B cell (primary cell): Measurements from ENCODE around the gene HENMT1. TPM values are rescaled to one million over a fixed set of nuclear protein-coding genes. Genes with fewer than 3 reads are reported as not detected.
A peak's percentile ranks its signal among the peaks of the same experiment; 100 is the strongest.

Source experiments
- ATAC-seq: fragments of 200-7000 bp; cut with Tn5 transposase; one replicate; pipeline ENCODE4 v1.10.0; 2021; ENCODE audit warnings: low read depth, mild to moderate bottlenecking, moderate number of reproducible peaks, moderate library complexity
- CTCF ChIA-PET: fragments of 350-600 bp; sonication (Branson Sonifier 250); formaldehyde crosslinking; loops from one replicate; lab custom pipeline; 2021; ENCODE audit warnings: antibody characterized with exemption, inconsistent platforms; lab: Charles Lee
- POLR2A ChIA-PET: fragments of 350-600 bp; sonication (Branson Sonifier 250); formaldehyde crosslinking; loops from one replicate; lab custom pipeline; 2021; ENCODE audit warnings: antibody characterized with exemption; lab: Charles Lee
- DNase-seq: peaks from one replicate; pipeline ENCODE4 v3.0.0; 2013
- H2AFZ ChIP-seq: 2 replicates; pipeline ENCODE4 v1.6.1; 2012; ENCODE audit warnings: mild to moderate bottlenecking, low read depth, low read length; ENCODE audit not compliant: insufficient read depth, poor library complexity, severe bottlenecking
- H3K27ac ChIP-seq, 2 donors: 1 replicate in 1 of 2; 2 replicates in 1 of 2; pipeline ENCODE4 v1.5.1; 2012 to 2013; ENCODE audit warnings: low read length in 2 of 2, mild to moderate bottlenecking in 2 of 2, moderate library complexity in 1 of 2
- H3K27me3 ChIP-seq, 4 experiments: fragments of 200-600 bp in 1 of 4; sonication (generic) in 1 of 4; replicated peaks in 1 of 4; 1 replicate in 2 of 4; 2 replicates in 2 of 4; pipeline versions ENCODE4 v1.6.1 to v1.7.0; 2013 to 2016; ENCODE audit warnings: low read length in 3 of 4, mild to moderate bottlenecking in 2 of 4, mixed read lengths in 1 of 4, moderate library complexity in 1 of 4; ENCODE audit not compliant: insufficient read depth in 4 of 4, control insufficient read depth in 3 of 4; ENCODE audit errors: control extremely low read depth in 1 of 4
- H3K36me3 ChIP-seq, 2 experiments: replicated peaks in 1 of 2; 1 replicate in 1 of 2; 2 replicates in 1 of 2; pipeline versions ENCODE4 v1.6.1 to v1.7.1; 2013; ENCODE audit warnings: low read length in 1 of 2; ENCODE audit not compliant: insufficient read depth in 2 of 2, control insufficient read depth in 1 of 2; ENCODE audit errors: control extremely low read depth in 1 of 2, extremely low read depth in 1 of 2
- H3K4me1 ChIP-seq, 2 donors: fragments of 200-600 bp in 1 of 2; sonication (generic) in 1 of 2; 1 replicate in 1 of 2; 2 replicates in 1 of 2; pipeline versions ENCODE4 v1.5.1 to v1.6.1; 2013 to 2017; ENCODE audit warnings: low read length in 2 of 2; ENCODE audit not compliant: control insufficient read depth in 2 of 2, insufficient read depth in 2 of 2
- H3K4me2 ChIP-seq: replicated peaks from 2 replicates; pipeline ENCODE3; 2012; ENCODE audit warnings: mild to moderate bottlenecking, low read depth, low read length; ENCODE audit not compliant: poor library complexity, severe bottlenecking
- H3K4me3 ChIP-seq, 5 experiments: fragments of 200-600 bp in 1 of 5; sonication (generic) in 1 of 5; 1 replicate in 3 of 5; 2 replicates in 2 of 5; pipeline versions ENCODE4 v1.5.1 to v1.7.0; 2011 to 2016; ENCODE audit warnings: low read length in 4 of 5, mild to moderate bottlenecking in 4 of 5, low read depth in 2 of 5, control low read depth in 1 of 5, moderate library complexity in 1 of 5; ENCODE audit not compliant: insufficient read depth in 1 of 5; ENCODE audit errors: control extremely low read depth in 1 of 5, extremely low read depth in 1 of 5
- H3K79me2 ChIP-seq: fragments of 200-600 bp; sonication (generic); one replicate; pipeline ENCODE4 v1.6.0; 2016; ENCODE audit warnings: low read length; ENCODE audit not compliant: control insufficient read depth, insufficient read depth
- H3K9ac ChIP-seq: fragments of 200-600 bp; sonication (generic); 2 replicates; pipeline ENCODE4 v1.6.1; 2017; ENCODE audit warnings: mild to moderate bottlenecking, low read length, moderate library complexity
- H3K9me3 ChIP-seq, 3 donors: one replicate each; pipeline versions ENCODE4 v1.6.1 to v1.7.1; 2013; ENCODE audit warnings: low read length in 2 of 3; ENCODE audit not compliant: control insufficient read depth in 2 of 3, insufficient read depth in 1 of 3; ENCODE audit errors: control extremely low read depth in 1 of 3
- H4K20me1 ChIP-seq: 2 replicates; pipeline ENCODE4 v1.6.0; 2012; ENCODE audit warnings: mild to moderate bottlenecking, low read length; ENCODE audit not compliant: insufficient read depth, control insufficient read depth, poor library complexity, severe bottlenecking
- H3K27ac Mint-ChIP-seq: one replicate; pipeline ENCODE4 v1.8.0; 2021; ENCODE audit warnings: mixed read lengths
- H3K27me3 Mint-ChIP-seq: one replicate; pipeline ENCODE4 v1.8.0; 2021; ENCODE audit warnings: mixed read lengths
- H3K4me1 Mint-ChIP-seq: one replicate; pipeline ENCODE4 v1.8.0; 2021; ENCODE audit warnings: mixed read lengths
- H3K4me3 Mint-ChIP-seq: one replicate; pipeline ENCODE4 v1.8.0; 2021; ENCODE audit warnings: mixed read lengths
- H3K9me3 Mint-ChIP-seq: one replicate; pipeline ENCODE4 v1.8.0; 2022; ENCODE audit warnings: mixed read lengths; ENCODE audit not compliant: insufficient read depth
- CTCF ChIP-seq: fragments of 200-600 bp; IDR thresholded peaks from one replicate; pipeline ENCODE4 v1.8.0; 2022; ENCODE audit warnings: antibody characterized with exemption, mild to moderate bottlenecking
- EZH2 ChIP-seq: IDR thresholded peaks from 2 replicates; pipeline ENCODE4 v1.6.1; 2012; ENCODE audit warnings: borderline replicate concordance, low read depth, mild to moderate bottlenecking, moderate library complexity, low read length; ENCODE audit not compliant: insufficient read depth, poor library complexity, severe bottlenecking
- WGBS: methylation state at CpG from one replicate; pipeline ENCODE4 v1.1.5; 2013; ENCODE audit warnings: missing lambda C conversion rate; ENCODE audit not compliant: insufficient coverage; 5-methylcytosine and 5-hydroxymethylcytosine counted together
- intact Hi-C: fragments of 100-400 bp; cut with micrococcal nuclease; formaldehyde crosslinking; loops from one replicate; pipeline ENCODE4 v1.10.0; 2022
- polyA plus RNA-seq: library from polyadenylated mRNA; depleted of rRNA; stranded (reverse); fragments of >200 nt; gene quantifications from 2 replicates; pipeline ENCODE4 v1.2.3, GENCODE V29; 2012
- total RNA-seq, 2 donors: library from RNA; stranded (reverse); fragments of 120-200 nt in 1 of 2; gene quantifications; 1 replicate in 1 of 2; 2 replicates in 1 of 2; pipeline versions ENCODE4 v1.2.3 to v1.2.4, GENCODE V29; 2013 to 2022

Gene HENMT1
- total and polyA plus RNA-seq, 2 donors (not counting 1 experiment from before 2014, with no cell fraction given) = 4.2 to 6.4 TPM

- ATAC-seq (no peak), DNase-seq (no peak)
- ChIA-PET CTCF (interaction anchor here (1.2 to 5.9 kb wide), 6 partner anchors 15 to 434 kb away, joined by 4 to 121 read pairs (median 10); partner anchors contain the start of genes EEIG2 and HENMT1), POLR2A (no interaction called here)
- Mint-ChIP-seq H3K27ac (no peak overlapping the region), H3K4me1 (peaks cover 21% of the 10 kb centered on the region), H3K27me3 (no peaks in the 10 kb centered on the region), H3K4me3 (no peak overlapping the region), H3K9me3 (no peaks in the 10 kb centered on the region)
- intact Hi-C loops = no loop called here
- H4K20me1 ChIP-seq = no peaks in the 10 kb centered on the region
- no peaks in the 10 kb centered on the region for H3K27me3 ChIP-seq
- WGBS = 90% methylated on average over 8 of the region's 9 CpGs
- H3K27ac ChIP-seq = peak overlapping the region in 1 of 2 donors; percentile 41
- H3K79me2 ChIP-seq = no peaks in the 10 kb centered on the region
- H2AFZ ChIP-seq = no peak overlapping the region
- H3K4me2 ChIP-seq = no peak overlapping the region
- TF ChIP-seq EZH2 = no peak
- no peak for TF ChIP-seq CTCF
- peaks cover 13 to 19% of the 10 kb centered on the region in 2 donors for H3K4me1 ChIP-seq
- H3K9me3 ChIP-seq = no peaks in the 10 kb centered on the region
- no peak overlapping the region for H3K9ac ChIP-seq
- H3K36me3 ChIP-seq = peaks cover 3 to 4% of the 10 kb centered on the region in 2 experiments
- H3K4me3 ChIP-seq = no peak overlapping the region
These were observed 15.2 kb downstream of the HENMT1 start for GRCh38 chr1:108645564-108646184.

GRCh38 chr1:108644984-108645383 is 15.9 kb downstream of the HENMT1 start:
- H3K4me1 ChIP-seq = peaks cover 13 to 19% of the 10 kb centered on the region in 2 donors
- H3K27ac ChIP-seq = no peak overlapping the region
- peak overlapping the region; percentile 41 for H2AFZ ChIP-seq
- intact Hi-C loops = no loop called here
- DNase-seq = no peak
- peaks cover 21% of the 10 kb centered on the region for H3K4me1 Mint-ChIP-seq
- TF ChIP-seq CTCF (no peak), EZH2 (no peak)
- peak overlapping the region; percentile 11 for H3K27ac Mint-ChIP-seq
- no peaks in the 10 kb centered on the region for H3K9me3 ChIP-seq
- CTCF ChIA-PET = interaction anchor here (0.6 to 5.9 kb wide), 10 partner anchors 9 to 435 kb away, joined by 3 to 121 read pairs (median 5); partner anchors contain the start of genes EEIG2, HENMT1 and PRPF38B
- ATAC-seq = no peak
- no peaks in the 10 kb centered on the region for H4K20me1 ChIP-seq
- no peak overlapping the region for H3K4me2 ChIP-seq
- no peaks in the 10 kb centered on the region for H3K79me2 ChIP-seq
- H3K9me3 Mint-ChIP-seq = no peaks in the 10 kb centered on the region
- no peak overlapping the region for H3K4me3 ChIP-seq
- peaks cover 0 to 2% of the 10 kb centered on the region in 2 experiments for H3K36me3 ChIP-seq
- H3K27me3 ChIP-seq = no peaks in the 10 kb centered on the region
- H3K4me3 Mint-ChIP-seq = no peak overlapping the region
- POLR2A ChIA-PET = no interaction called here
- H3K9ac ChIP-seq = no peak overlapping the region
- no peaks in the 10 kb centered on the region for H3K27me3 Mint-ChIP-seq
- 30% methylated on average over 6 of the region's 7 CpGs for WGBS
